ENCODE data around the gene CDT1.

CDT1 gene

GRCh38 chr16:88809068-88809675, 5.6 kb downstream of the CDT1 start:
- TF ChIP-seq MAX (IDR thresholded peaks at IDR 0.05; ENCODE audit: low read depth, low read length) = no peak
- peak; percentile 18 for TF ChIP-seq POLR2A (IDR thresholded peaks at IDR 0.05; ENCODE audit: extremely low read depth, insufficient read length)
- TF ChIP-seq, protein P1, sequence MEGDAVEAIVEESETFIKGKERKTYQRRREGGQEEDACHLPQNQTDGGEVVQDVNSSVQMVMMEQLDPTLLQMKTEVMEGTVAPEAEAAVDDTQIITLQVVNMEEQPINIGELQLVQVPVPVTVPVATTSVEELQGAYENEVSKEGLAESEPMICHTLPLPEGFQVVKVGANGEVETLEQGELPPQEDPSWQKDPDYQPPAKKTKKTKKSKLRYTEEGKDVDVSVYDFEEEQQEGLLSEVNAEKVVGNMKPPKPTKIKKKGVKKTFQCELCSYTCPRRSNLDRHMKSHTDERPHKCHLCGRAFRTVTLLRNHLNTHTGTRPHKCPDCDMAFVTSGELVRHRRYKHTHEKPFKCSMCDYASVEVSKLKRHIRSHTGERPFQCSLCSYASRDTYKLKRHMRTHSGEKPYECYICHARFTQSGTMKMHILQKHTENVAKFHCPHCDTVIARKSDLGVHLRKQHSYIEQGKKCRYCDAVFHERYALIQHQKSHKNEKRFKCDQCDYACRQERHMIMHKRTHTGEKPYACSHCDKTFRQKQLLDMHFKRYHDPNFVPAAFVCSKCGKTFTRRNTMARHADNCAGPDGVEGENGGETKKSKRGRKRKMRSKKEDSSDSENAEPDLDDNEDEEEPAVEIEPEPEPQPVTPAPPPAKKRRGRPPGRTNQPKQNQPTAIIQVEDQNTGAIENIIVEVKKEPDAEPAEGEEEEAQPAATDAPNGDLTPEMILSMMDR (IDR thresholded peaks at IDR 0.05; ENCODE audit: low read depth, low read length) = no peak
- peak; percentile 61 for DNase-seq (ENCODE audit: low read depth)
- H3K4me3 ChIP-seq (ENCODE audit: low read depth, low read length) = peak overlapping the region; percentile 86

DNA sequence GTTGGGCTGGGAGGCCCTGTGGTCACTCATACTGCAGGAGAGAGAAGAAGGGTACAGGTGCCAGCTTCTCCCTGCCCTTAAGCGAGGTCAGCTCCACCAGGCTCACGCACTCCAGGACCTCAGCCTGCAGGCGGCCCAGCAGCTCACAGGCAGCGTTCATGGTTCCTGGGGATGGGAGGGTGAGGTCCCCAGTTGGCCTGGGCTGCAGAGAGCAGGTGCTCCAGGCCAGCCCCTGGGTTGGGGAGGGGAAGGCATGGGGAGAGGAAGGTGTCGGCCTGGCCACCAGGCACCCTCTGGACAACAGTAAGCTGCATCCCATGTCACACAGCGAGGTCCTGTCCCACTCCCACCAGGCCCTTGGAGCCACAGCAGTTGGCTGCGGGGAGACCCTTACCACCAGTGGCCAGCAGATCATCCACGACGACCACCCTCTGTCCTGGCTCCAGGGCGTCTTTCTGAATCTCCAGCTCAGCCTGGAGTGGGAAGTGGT, 6.1 kb downstream of the CDT1 start:
- TF ChIP-seq MAX (IDR thresholded peaks at IDR 0.05; ENCODE audit: low read depth, low read length) (no peak), POLR2A (IDR thresholded peaks at IDR 0.05; ENCODE audit: extremely low read depth, insufficient read length) (peak; percentile 31), MYC (IDR thresholded peaks at IDR 0.05; ENCODE audit: low read depth, low read length) (0 out of 2 replicates have a peak, but pooled peaks have one; percentile 21)
- TF ChIP-seq, protein P1 (IDR thresholded peaks at IDR 0.05; ENCODE audit: low read depth, low read length) = no peak
- H3K4me3 ChIP-seq (ENCODE audit: low read depth, low read length) = peak overlapping the region; percentile 86
- peak; percentile 72 for DNase-seq (ENCODE audit: low read depth)

GRCh38 chr16:88810166-88810911, 6.8 kb downstream of the CDT1 start:
- peak overlapping the region; percentile 86 for H3K4me3 ChIP-seq (ENCODE audit: low read depth, low read length)
- DNase-seq (ENCODE audit: low read depth) = peak; percentile 91
- TF ChIP-seq MAX (IDR thresholded peaks at IDR 0.05; ENCODE audit: low read depth, low read length) (peak; percentile 49; the same call in 1 of the 2 replicates), MYC (IDR thresholded peaks at IDR 0.05; ENCODE audit: low read depth, low read length) (peak; percentile 47; the same call in 1 of the 2 replicates), POLR2A (IDR thresholded peaks at IDR 0.05; ENCODE audit: extremely low read depth, insufficient read length) (peak; percentile 19)
- TF ChIP-seq, protein P1 (IDR thresholded peaks at IDR 0.05; ENCODE audit: low read depth, low read length) = no peak

DNA sequence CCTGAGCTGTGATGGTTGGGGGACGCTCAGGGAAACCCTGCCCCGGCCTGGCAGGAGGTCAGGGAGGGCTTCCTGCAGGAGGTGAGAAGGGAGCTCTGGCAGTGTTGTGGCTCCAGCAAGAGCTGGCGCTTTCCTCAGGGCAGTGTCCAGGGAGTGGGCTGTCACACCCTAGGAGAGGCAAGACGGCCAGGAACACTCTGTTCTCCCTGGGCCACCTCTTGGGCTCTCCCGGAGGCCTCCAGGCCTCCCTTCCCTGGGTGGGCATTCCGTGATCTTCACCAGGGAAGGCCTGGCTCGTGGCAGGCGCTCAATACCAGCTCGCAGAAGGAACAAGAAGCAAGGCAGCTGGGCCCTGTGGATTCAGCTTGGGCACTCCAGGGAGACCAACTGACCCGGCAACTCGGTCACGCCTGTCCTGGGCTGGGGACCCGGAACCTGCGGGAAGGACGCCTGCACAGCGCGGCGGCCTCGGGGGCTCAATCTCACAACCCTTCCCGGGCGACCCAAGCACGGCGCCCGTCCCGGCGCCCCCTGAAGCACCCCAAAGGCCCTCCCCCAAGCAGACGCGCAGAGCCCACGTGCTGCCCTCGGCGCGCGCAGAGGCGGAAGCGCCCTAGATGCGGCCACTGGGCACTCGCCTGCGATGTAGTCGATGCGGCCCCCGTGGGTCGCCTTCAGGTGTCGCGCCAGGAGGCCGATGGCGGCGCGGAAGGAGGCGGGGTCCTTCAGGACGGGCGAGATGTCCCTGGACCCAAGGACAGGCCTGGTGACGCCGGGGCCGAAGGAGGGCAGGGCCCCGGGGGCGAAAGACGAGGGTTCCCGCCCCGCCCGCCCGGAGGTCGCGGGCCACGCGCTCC, 7.6 kb downstream of the CDT1 start:
- TF ChIP-seq, protein P1 (IDR thresholded peaks at IDR 0.05; ENCODE audit: low read depth, low read length) = no peak
- TF ChIP-seq MYC (IDR thresholded peaks at IDR 0.05; ENCODE audit: low read depth, low read length) (peak; percentile 89), POLR2A (IDR thresholded peaks at IDR 0.05; ENCODE audit: extremely low read depth, insufficient read length) (peak; percentile 82), MAX (IDR thresholded peaks at IDR 0.05; ENCODE audit: low read depth, low read length) (peak; percentile 95)
- peak; percentile 89 for DNase-seq (ENCODE audit: low read depth)
- peak overlapping the region; percentile 86 for H3K4me3 ChIP-seq (ENCODE audit: low read depth, low read length)

DNA sequence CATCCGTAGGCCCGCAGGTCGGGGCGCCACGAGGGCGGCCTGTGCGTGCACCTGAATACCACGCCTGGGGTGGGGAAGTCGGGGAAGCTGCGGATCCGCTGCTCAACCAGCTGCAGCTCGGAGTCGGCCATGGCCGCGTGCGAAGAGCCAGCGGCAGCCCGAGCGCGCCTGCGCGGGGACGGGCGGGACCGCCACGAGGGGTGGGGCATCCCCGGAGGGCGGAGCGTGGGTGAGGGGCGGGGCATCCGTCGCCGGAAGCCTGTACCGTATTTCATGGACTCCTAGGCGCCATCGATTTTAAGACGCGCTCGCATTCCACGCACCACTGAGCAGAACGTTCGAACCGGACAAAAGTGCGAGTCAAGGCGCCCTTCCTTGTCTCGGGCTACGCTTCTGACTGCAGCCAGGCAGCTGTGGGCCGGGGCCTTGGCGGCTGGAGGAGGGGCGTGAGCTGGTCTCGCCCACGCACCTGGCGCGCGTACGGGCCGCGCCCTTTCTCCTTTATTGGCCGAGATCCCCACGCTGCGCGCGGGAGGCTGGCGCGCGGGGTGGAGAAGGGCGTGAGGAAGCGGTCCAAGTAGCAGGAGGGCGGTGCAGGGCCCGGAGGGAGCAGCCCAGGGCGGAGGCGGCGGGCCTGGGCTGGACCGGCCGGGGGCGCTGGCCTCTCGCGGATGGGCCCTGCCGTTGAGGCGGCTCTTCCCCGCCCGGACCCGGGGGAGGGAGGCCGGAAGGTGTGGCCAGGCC, 8.4 kb downstream of the CDT1 start, which contains the start of gene APRT:
Gene APRT (minus strand): TSS at position 160 of the 744 bp plus-strand sequence. CDS start 29 bp downstream, at position 131.
- H3K4me3 ChIP-seq (ENCODE audit: low read depth, low read length) = peak within 1 kb of the TSS; percentile 86
- DNase-seq (ENCODE audit: low read depth) = peak; percentile 96
- TF ChIP-seq POLR2A (IDR thresholded peaks at IDR 0.05; ENCODE audit: extremely low read depth, insufficient read length) (peak; percentile 87), MAX (IDR thresholded peaks at IDR 0.05; ENCODE audit: low read depth, low read length) (peak; percentile 90), MYC (IDR thresholded peaks at IDR 0.05; ENCODE audit: low read depth, low read length) (peak; percentile 95)
- TF ChIP-seq, protein P1 (IDR thresholded peaks at IDR 0.05; ENCODE audit: low read depth, low read length) = peak; percentile 31
